K562 (cell line): ENCODE results near the gene ATAD2B. TPM values are rescaled to one million over a fixed set of nuclear protein-coding genes. Genes with fewer than 3 reads are reported as not detected.

Experiments
- ARID4B ChIP-seq: sonication (generic); formaldehyde crosslinking; IDR thresholded peaks from 2 replicates; pipeline ENCODE4 v1.8.0; 2022; ENCODE audit warnings: mild to moderate bottlenecking, missing genetic modification reagents
- KAT7 ChIP-seq: sonication (generic); formaldehyde crosslinking; IDR thresholded peaks from 2 replicates; pipeline ENCODE4 v1.8.0; 2022; ENCODE audit warnings: missing genetic modification reagents, mild to moderate bottlenecking, borderline replicate concordance
- MCM2 ChIP-seq: fragments of 450-650 bp; IDR thresholded peaks from 2 replicates; pipeline ENCODE4 v1.6.1; 2017; ENCODE audit warnings: low read depth, mild to moderate bottlenecking
- OTX1 ChIP-seq: fragments of 450-650 bp; formaldehyde crosslinking; IDR thresholded peaks from 2 replicates; pipeline ENCODE4 v1.4.0; 2022; ENCODE audit warnings: mild to moderate bottlenecking
- RAD51 ChIP-seq: fragments of 450-650 bp; IDR thresholded peaks from 2 replicates; pipeline ENCODE4 v1.7.1; 2016; ENCODE audit warnings: low read depth, mild to moderate bottlenecking, borderline replicate concordance
- RBM17 ChIP-seq: fragments of 200-400 bp; formaldehyde crosslinking; IDR thresholded peaks from 2 replicates; pipeline ENCODE4 v1.6.1; 2017; ENCODE audit warnings: low read depth, mild to moderate bottlenecking, low read length, borderline replicate concordance
- RERE ChIP-seq: sonication (generic); formaldehyde crosslinking; IDR thresholded peaks from 2 replicates; pipeline ENCODE4 v1.8.0; 2023; ENCODE audit warnings: missing genetic modification reagents, mild to moderate bottlenecking, borderline replicate concordance
- SRSF7 ChIP-seq: fragments of 200-400 bp; formaldehyde crosslinking; optimal IDR thresholded peaks from 2 replicates; pipeline ENCODE3; 2017; ENCODE audit warnings: mild to moderate bottlenecking, low read depth, low read length
- ZEB2 ChIP-seq: fragments of 450-650 bp; IDR thresholded peaks from 2 replicates; pipeline ENCODE4 v1.6.1; 2016
- ZNF740 ChIP-seq, 3 experiments: fragments of 200-800 bp in 1 of 3; sonication (Bioruptor generic) in 1 of 3; sonication (generic) in 1 of 3; formaldehyde crosslinking in 1 of 3; IDR thresholded peaks; 2 replicates each; pipeline versions ENCODE4 v1.6.1 to v1.8.0; 2016 to 2022; ENCODE audit warnings: mild to moderate bottlenecking in 2 of 3, missing compliant biosample characterization in 2 of 3, missing genetic modification characterization in 2 of 3, missing genetic modification reagents in 1 of 3
- polyA plus RNA-seq, 8 experiments: library from polyadenylated mRNA; depleted of rRNA in 4 of 8; stranded (reverse) in 5 of 8; unstranded in 3 of 8; fragments of >200 nt; fragmentation: Nextera tagmentation in 2 of 8; fragmentation: Illumina TruSeq in 1 of 8; extraction: Ambion mirVana in 2 of 8; extraction: Trizol in 1 of 8; gene quantifications; 2 replicates each; pipeline versions ENCODE4 v1.2.1 to v1.2.3, GENCODE V29; 2011 to 2014; ENCODE audit warnings: inconsistent platforms in 1 of 8, missing spikeins in 1 of 8
- total RNA-seq, 7 experiments: library from RNA; depleted of rRNA in 6 of 7; stranded (reverse); fragments of >200 nt in 6 of 7; fragmentation: Illumina TruSeq in 2 of 7; extraction: Trizol in 2 of 7; gene quantifications; 2 replicates each; pipeline versions ENCODE4 v1.2.1 to v1.2.3, GENCODE V29; 2011 to 2021; ENCODE audit warnings: low replicate concordance in 1 of 7
- TF ChIP-seq, protein P1 (sequence below): fragments of 200-800 bp; sonication (Bioruptor generic); IDR thresholded peaks from 2 replicates; pipeline ENCODE4 v1.6.1; 2016; ENCODE audit warnings: missing genetic modification characterization, missing compliant biosample characterization

Gene ATAD2B
- total and polyA plus RNA-seq, 9 of the 15 experiments (the other 6 are each of a cell fraction or from before 2014, with no cell fraction given) = 3.2 to 21.6 (median 11.4) TPM

DNA sequence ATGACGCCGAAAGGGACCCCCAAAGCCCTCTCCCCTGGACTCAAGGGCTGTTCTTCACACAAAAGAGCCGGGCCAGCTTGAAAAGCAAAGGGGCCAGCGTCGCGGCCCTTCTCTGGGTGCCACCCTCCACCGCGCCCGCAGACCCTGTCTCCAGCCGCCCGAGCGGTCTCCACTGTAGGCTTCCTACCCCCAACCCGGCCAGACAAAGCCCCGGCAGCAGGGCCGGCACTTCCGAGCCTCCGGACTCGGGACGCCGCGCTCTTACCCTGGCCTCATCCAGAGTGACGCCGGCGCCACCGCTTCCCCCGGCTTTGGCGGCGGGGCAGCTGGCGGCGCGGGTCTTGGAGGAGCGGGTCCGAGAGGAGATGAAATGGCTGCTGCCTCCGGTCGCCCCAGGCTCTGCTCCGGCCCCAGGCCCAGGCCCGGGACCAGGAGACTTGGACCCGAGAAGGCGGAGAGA is 603 bp downstream of the ATAD2B start (continued):
- TF ChIP-seq RERE (CRISPR knock-in tag) = no peak
- TF ChIP-seq, protein P1, sequence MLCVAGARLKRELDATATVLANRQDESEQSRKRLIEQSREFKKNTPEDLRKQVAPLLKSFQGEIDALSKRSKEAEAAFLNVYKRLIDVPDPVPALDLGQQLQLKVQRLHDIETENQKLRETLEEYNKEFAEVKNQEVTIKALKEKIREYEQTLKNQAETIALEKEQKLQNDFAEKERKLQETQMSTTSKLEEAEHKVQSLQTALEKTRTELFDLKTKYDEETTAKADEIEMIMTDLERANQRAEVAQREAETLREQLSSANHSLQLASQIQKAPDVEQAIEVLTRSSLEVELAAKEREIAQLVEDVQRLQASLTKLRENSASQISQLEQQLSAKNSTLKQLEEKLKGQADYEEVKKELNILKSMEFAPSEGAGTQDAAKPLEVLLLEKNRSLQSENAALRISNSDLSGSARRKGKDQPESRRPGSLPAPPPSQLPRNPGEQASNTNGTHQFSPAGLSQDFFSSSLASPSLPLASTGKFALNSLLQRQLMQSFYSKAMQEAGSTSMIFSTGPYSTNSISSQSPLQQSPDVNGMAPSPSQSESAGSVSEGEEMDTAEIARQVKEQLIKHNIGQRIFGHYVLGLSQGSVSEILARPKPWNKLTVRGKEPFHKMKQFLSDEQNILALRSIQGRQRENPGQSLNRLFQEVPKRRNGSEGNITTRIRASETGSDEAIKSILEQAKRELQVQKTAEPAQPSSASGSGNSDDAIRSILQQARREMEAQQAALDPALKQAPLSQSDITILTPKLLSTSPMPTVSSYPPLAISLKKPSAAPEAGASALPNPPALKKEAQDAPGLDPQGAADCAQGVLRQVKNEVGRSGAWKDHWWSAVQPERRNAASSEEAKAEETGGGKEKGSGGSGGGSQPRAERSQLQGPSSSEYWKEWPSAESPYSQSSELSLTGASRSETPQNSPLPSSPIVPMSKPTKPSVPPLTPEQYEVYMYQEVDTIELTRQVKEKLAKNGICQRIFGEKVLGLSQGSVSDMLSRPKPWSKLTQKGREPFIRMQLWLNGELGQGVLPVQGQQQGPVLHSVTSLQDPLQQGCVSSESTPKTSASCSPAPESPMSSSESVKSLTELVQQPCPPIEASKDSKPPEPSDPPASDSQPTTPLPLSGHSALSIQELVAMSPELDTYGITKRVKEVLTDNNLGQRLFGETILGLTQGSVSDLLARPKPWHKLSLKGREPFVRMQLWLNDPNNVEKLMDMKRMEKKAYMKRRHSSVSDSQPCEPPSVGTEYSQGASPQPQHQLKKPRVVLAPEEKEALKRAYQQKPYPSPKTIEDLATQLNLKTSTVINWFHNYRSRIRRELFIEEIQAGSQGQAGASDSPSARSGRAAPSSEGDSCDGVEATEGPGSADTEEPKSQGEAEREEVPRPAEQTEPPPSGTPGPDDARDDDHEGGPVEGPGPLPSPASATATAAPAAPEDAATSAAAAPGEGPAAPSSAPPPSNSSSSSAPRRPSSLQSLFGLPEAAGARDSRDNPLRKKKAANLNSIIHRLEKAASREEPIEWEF (CRISPR knock-in tag) = no peak
- TF ChIP-seq RAD51 = no peak
- no peak for TF ChIP-seq MCM2
- 0 out of 2 replicates have a peak, but pooled peaks have one; percentile 3 for TF ChIP-seq ARID4B (CRISPR knock-in tag)
- TF ChIP-seq SRSF7 = no peak
- TF ChIP-seq KAT7 (CRISPR knock-in tag) = no peak
- TF ChIP-seq ZEB2 = no peak
- no peak for TF ChIP-seq ZNF740 (CRISPR knock-in tag; IDR thresholded peaks at IDR 0.05)
- TF ChIP-seq ZNF740 (tag; IDR thresholded peaks at IDR 0.05) = no peak
- no peak for TF ChIP-seq OTX1 (CRISPR knock-in tag)
- no peak for TF ChIP-seq RBM17
